Measurements from ENCODE around the gene ARHGEF17.

ARHGEF17 gene

GRCh38 chr11:73399636-73400035 is 91.6 kb downstream of the ARHGEF17 start:
- H2AFZ ChIP-seq, result no peak overlapping the region
- no peak overlapping the region for H3K4me2 ChIP-seq (ENCODE audit: low read length)
- no peaks in the 10 kb centered on the region for H3K36me3 ChIP-seq (ENCODE audit: control insufficient read depth, insufficient read depth, low read length)
- H3K79me2 ChIP-seq, result no peaks in the 10 kb centered on the region
- H3K4me3 ChIP-seq (ENCODE audit: low read depth, low read length), result no peak overlapping the region
- H3K27me3 ChIP-seq (ENCODE audit: control insufficient read depth, insufficient read depth, low read length), result no peaks in the 10 kb centered on the region
- no peak overlapping the region for H3K9ac ChIP-seq
- H3K27ac ChIP-seq, result no peak overlapping the region
- TF ChIP-seq CTCF (IDR thresholded peaks at IDR 0.05), result no peak
- no peaks in the 10 kb centered on the region for H3K4me1 ChIP-seq
- H3K9me3 ChIP-seq (ENCODE audit: control insufficient read depth, low read length), result no peaks in the 10 kb centered on the region

DNA sequence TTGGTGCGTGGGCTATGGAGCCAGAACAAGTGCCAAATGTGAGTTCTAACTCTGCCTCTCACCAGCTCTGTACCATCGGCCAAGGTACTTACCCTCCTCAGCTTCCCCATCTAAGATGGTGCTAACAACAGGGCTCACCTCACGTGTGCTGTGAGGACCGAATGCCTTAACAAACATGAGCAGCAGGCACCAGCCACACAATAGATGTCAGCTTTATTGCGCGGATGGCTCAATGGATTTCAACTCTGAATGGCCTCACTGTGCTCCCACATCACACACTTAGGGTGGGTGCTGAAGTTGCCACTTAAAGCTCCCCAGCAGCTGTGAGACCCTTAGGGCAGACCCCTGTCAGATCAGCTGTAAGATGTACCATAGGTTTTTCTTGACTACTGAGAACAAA is 92.2 kb downstream of the ARHGEF17 start:
- Histone ChIP-seq H3K27ac (no peak overlapping the region), H3K4me3 (ENCODE audit: low read depth, low read length) (no peak overlapping the region), H2AFZ (no peak overlapping the region), H3K4me1 (no peaks in the 10 kb centered on the region), H3K27me3 (ENCODE audit: control insufficient read depth, insufficient read depth, low read length) (no peaks in the 10 kb centered on the region), H3K9me3 (ENCODE audit: control insufficient read depth, low read length) (no peaks in the 10 kb centered on the region), H3K79me2 (no peaks in the 10 kb centered on the region), H3K4me2 (ENCODE audit: low read length) (no peak overlapping the region), H3K36me3 (ENCODE audit: control insufficient read depth, insufficient read depth, low read length) (no peaks in the 10 kb centered on the region), H3K9ac (no peak overlapping the region)
- no peak for TF ChIP-seq CTCF (IDR thresholded peaks at IDR 0.05)

DNA sequence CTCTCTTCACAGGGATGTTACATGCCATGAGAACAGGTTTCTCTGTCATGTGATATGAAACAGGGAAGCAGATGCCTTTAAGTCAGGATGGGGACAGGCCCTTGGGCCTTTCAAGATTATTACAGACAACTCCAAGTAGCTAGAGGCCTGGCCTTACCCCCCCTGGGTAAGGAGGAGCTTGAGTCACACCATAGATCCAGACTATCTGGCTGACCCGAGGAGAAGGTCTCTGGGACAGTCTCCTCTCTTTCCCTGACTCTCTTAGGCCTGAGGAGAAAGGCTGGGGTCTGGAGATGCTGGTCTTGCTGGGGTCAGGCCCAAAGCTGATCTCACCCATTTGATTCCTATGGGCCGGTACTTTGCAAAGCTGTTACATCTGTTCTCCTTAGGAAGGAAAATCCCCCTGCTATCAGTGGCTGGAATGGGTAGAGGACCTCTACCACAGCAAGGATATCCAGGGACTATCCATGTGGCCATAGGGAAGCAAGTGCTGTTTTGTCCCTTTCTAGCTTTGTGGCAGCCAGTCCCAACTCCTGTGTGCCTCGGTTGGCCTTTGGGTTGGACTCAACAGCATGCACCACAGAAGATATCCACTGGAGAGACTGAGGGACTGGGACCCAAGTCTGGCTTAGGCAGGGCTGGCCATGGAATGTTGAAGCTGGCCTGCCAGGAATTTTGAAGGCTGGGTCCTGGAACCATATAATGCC is 93.3 kb downstream of the ARHGEF17 start:
- TF ChIP-seq CTCF (IDR thresholded peaks at IDR 0.05), result no peak
- Histone ChIP-seq H3K27ac (no peak overlapping the region), H3K9me3 (ENCODE audit: control insufficient read depth, low read length) (no peaks in the 10 kb centered on the region), H3K4me3 (ENCODE audit: low read depth, low read length) (no peak overlapping the region), H3K79me2 (no peaks in the 10 kb centered on the region), H3K27me3 (ENCODE audit: control insufficient read depth, insufficient read depth, low read length) (no peaks in the 10 kb centered on the region), H2AFZ (no peak overlapping the region), H3K4me1 (no peaks in the 10 kb centered on the region), H3K9ac (no peak overlapping the region), H3K36me3 (ENCODE audit: control insufficient read depth, insufficient read depth, low read length) (no peaks in the 10 kb centered on the region), H3K4me2 (ENCODE audit: low read length) (no peak overlapping the region)

GRCh38 chr11:73401924-73402833 is 94.1 kb downstream of the ARHGEF17 start:
- Histone ChIP-seq H2AFZ (no peak overlapping the region), H3K27ac (no peak overlapping the region), H3K4me1 (no peaks in the 10 kb centered on the region), H3K79me2 (no peaks in the 10 kb centered on the region), H3K27me3 (ENCODE audit: control insufficient read depth, insufficient read depth, low read length) (no peaks in the 10 kb centered on the region), H3K4me2 (ENCODE audit: low read length) (no peak overlapping the region), H3K9me3 (ENCODE audit: control insufficient read depth, low read length) (no peaks in the 10 kb centered on the region), H3K36me3 (ENCODE audit: control insufficient read depth, insufficient read depth, low read length) (no peaks in the 10 kb centered on the region), H3K9ac (no peak overlapping the region), H3K4me3 (ENCODE audit: low read depth, low read length) (no peak overlapping the region)
- TF ChIP-seq CTCF (IDR thresholded peaks at IDR 0.05), result no peak

All from parathyroid adenoma (tissue), 2 donors.